HEK293 (cell line): Measurements from ENCODE around the gene MORC1.

Source experiments
- EGR2 ChIP-seq: fragments of 450-650 bp; formaldehyde crosslinking; IDR thresholded peaks from 2 replicates; pipeline ENCODE4 v1.5.1; 2016; ENCODE audit warnings: low read depth, missing biosample characterization, missing genetic modification characterization
- ZNF292 ChIP-seq: fragments of 450-650 bp; formaldehyde crosslinking; IDR thresholded peaks from 2 replicates; pipeline ENCODE4 v1.5.1; 2016; ENCODE audit warnings: low read depth, missing biosample characterization, missing genetic modification characterization, borderline replicate concordance
- ZNF830 ChIP-seq: fragments of 450-650 bp; IDR thresholded peaks from 2 replicates; pipeline ENCODE4 v1.5.0; 2018; ENCODE audit warnings: missing biosample characterization, missing genetic modification characterization, low read depth, mild to moderate bottlenecking, moderate library complexity

DNA sequence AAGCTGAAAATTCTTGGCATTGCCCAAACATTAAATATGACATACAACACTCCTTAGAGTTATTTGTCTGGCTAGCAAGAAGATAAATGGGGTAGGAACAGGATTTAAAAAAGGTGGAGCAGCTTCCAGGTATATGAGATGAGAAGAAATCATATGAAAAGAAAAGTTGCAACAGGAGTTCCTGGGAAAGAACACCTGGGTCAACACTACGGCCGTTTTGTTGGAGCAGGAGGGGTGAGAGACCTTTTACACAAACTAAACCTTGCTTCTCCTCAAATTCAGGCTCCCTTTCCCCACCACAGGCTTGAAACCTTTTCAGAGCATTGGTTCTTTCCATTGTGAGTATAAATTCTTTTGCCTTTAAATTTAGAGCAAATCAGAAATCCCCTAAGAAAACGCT lies 145.5 kb downstream of the MORC1 start:
- TF ChIP-seq ZNF292 (tag by site-specific recombination): no peak
- no peak for TF ChIP-seq EGR2 (tag by site-specific recombination)
- TF ChIP-seq ZNF830: no peak
